Measurements from ENCODE around the gene CTNND2.

DNA sequence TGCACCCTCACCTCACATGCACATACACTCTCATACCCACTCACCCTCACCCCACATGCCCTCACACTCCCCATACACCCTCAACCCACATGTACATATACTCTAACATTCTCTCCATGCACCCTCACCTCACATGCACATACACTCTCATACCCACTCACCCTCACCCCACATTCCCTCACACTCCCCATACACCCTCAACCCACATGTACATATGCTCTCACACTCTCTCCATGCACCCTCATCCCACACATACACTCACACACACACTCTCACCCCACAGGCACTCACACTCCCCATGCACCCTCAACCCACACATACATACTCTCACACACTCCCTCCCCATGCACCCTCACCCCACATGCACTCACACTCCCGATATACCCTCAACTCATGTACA, 593.0 kb downstream of the CTNND2 start:
- TF ChIP-seq, protein P1, sequence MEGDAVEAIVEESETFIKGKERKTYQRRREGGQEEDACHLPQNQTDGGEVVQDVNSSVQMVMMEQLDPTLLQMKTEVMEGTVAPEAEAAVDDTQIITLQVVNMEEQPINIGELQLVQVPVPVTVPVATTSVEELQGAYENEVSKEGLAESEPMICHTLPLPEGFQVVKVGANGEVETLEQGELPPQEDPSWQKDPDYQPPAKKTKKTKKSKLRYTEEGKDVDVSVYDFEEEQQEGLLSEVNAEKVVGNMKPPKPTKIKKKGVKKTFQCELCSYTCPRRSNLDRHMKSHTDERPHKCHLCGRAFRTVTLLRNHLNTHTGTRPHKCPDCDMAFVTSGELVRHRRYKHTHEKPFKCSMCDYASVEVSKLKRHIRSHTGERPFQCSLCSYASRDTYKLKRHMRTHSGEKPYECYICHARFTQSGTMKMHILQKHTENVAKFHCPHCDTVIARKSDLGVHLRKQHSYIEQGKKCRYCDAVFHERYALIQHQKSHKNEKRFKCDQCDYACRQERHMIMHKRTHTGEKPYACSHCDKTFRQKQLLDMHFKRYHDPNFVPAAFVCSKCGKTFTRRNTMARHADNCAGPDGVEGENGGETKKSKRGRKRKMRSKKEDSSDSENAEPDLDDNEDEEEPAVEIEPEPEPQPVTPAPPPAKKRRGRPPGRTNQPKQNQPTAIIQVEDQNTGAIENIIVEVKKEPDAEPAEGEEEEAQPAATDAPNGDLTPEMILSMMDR (IDR thresholded peaks at IDR 0.05 in 8 of 11, conservative IDR thresholded peaks at IDR 0.05 in 3 of 11): no peak
- TF ChIP-seq POLR2A (IDR thresholded peaks at IDR 0.05) (no peak), POLR2AphosphoS5 (IDR thresholded peaks at IDR 0.05) (no peak)
